Measurements from ENCODE around the gene DTNA. TPM values are rescaled to one million over a fixed set of nuclear protein-coding genes. Genes with fewer than 3 reads are reported as not detected.

The DTNA gene
- total and polyA plus RNA-seq, 2 of the 8 experiments (the other 6 are each of a cell fraction or from before 2014, with no cell fraction given) = 30.2 to 32.7 TPM

GRCh38 chr18:34796035-34796657, 86.0 kb downstream of the DTNA start:
- Histone ChIP-seq H3K79me1 (ENCODE audit: low read depth, low read length) (no peaks in the 10 kb centered on the region), H4K8ac (ENCODE audit: extremely low read depth, insufficient read depth, low read length) (no peak overlapping the region), H3K56ac (replicated peaks; ENCODE audit: insufficient read length, low read depth, low read length) (no peak overlapping the region), H4K91ac (replicated peaks; ENCODE audit: insufficient read length, low read length) (no peak overlapping the region), H3K4me3 (ENCODE audit: extremely low read depth in 1 of 4, insufficient read depth in 2 of 4, low read depth in 3 of 4, low read length in 4 of 4) (no peak overlapping the region), H3K23me2 (ENCODE audit: low read depth, low read length) (no peaks in the 10 kb centered on the region), H2AK5ac (ENCODE audit: low read depth, low read length) (no peak overlapping the region), H3K4me2 (ENCODE audit: insufficient read depth in 1 of 2, low read depth in 2 of 2, low read length in 2 of 2) (no peak overlapping the region), H3K18ac (ENCODE audit: extremely low read depth, low read length) (no peak overlapping the region), H3K36me3 (ENCODE audit: control insufficient read depth in 2 of 4, insufficient read depth in 4 of 4, low read length in 3 of 4) (no peaks in the 10 kb centered on the region; a peak in 2 of 8 replicates), H3K9ac (replicated peaks in 1 of 4; ENCODE audit: extremely low read depth in 1 of 4, low read depth in 3 of 4, low read length in 3 of 4) (no peak overlapping the region), H3K4ac (replicated peaks; ENCODE audit: insufficient read length, low read depth, low read length) (no peak overlapping the region), H4K20me1 (replicated peaks in 1 of 2; ENCODE audit: control insufficient read depth in 1 of 2, insufficient read depth in 2 of 2, low read length in 2 of 2) (no peaks in the 10 kb centered on the region), H3K79me2 (ENCODE audit: control insufficient read depth in 1 of 2, insufficient read depth in 2 of 2, low read length in 2 of 2) (no peaks in the 10 kb centered on the region), H2BK12ac (ENCODE audit: low read depth, low read length) (no peak overlapping the region), H3K9me3 (ENCODE audit: insufficient read depth in 2 of 2, low read depth in 1 of 2, low read length in 1 of 2) (peaks cover 3 to 6% of the 10 kb centered on the region in 2 experiments; a peak in 1 of 4 replicates), H2BK15ac (ENCODE audit: low read length) (no peak overlapping the region), H3K27ac (ENCODE audit: low read depth, low read length) (no peak overlapping the region), H3K14ac (ENCODE audit: insufficient read length) (no peak overlapping the region), H4K5ac (ENCODE audit: insufficient read length, low read depth, low read length) (no peak overlapping the region), H2AFZ (ENCODE audit: low read length) (no peak overlapping the region), H2BK20ac (ENCODE audit: low read length) (no peak overlapping the region), H2BK5ac (ENCODE audit: low read depth, low read length) (no peak overlapping the region), H3K4me1 (replicated peaks in 1 of 4; ENCODE audit: control insufficient read depth in 3 of 4, insufficient read depth in 4 of 4, low read length in 3 of 4) (peaks cover 0 to 2% (median 0%) of the 10 kb centered on the region in 4 experiments; a peak in 1 of 7 replicates), H3K27me3 (replicated peaks in 1 of 4; ENCODE audit: control insufficient read depth in 3 of 4, extremely low read depth in 1 of 4, insufficient read depth in 3 of 4, low read length in 3 of 4) (peaks cover 0 to 1% (median 0%) of the 10 kb centered on the region in 4 experiments; a peak in 1 of 7 replicates), H3K23ac (ENCODE audit: insufficient read length) (no peak overlapping the region), H2BK120ac (replicated peaks; ENCODE audit: low read depth, low read length) (no peak overlapping the region)
- 92% methylated on average over 7 of the region's 7 CpGs; no CpG with 5 or more reads in 1 of the 2 experiments for WGBS, 2 experiments (ENCODE audit: extremely low coverage in 1 of 2, insufficient coverage in 1 of 2, insufficient read length in 1 of 2, insufficient replicate concordance in 2 of 2, low coverage in 1 of 2, low lambda C conversion rate in 2 of 2, missing lambda C conversion rate in 1 of 2)
- ChIA-PET POLR2A (ENCODE audit: partially characterized antibody) (no interaction called here), CTCF (ENCODE audit: partially characterized antibody) (interaction anchor here (1.3 to 1.6 kb wide), 3 partner anchors 15 to 672 kb away, joined by 3 to 6 read pairs (median 4); no protein-coding TSS in a partner anchor)
- no peak for FAIRE-seq
- DNase-seq (ENCODE audit: low read depth in 1 of 2, low spot score in 2 of 2) = no peak
- TF ChIP-seq NRF1 (IDR thresholded peaks at IDR 0.05; ENCODE audit: low read depth, low read length) = no peak
- no peak for TF ChIP-seq CTCF (IDR thresholded peaks at IDR 0.05; ENCODE audit: control extremely low read depth in 1 of 3, insufficient read depth in 1 of 3, low read depth in 1 of 3, low read length in 3 of 3)
